ENCODE measurements around the gene CAMK2A. TPM values are rescaled to one million over a fixed set of nuclear protein-coding genes. Genes with fewer than 3 reads are reported as not detected.

The CAMK2A gene
- polyA plus RNA-seq, 1 of the 3 experiments (the other 2 are of a cell fraction): 0.10 TPM

GRCh38 chr5:150183436-150183835, 106.1 kb downstream of the CAMK2A start:
- no peaks in the 10 kb centered on the region for H3F3A ChIP-seq (replicated peaks; ENCODE audit: insufficient read depth)
- no peaks in the 10 kb centered on the region for H4K20me1 ChIP-seq (ENCODE audit: insufficient read depth)
- peaks cover 0 to 2% of the 10 kb centered on the region in 2 experiments; a peak in 1 of 4 replicates for H3K4me1 ChIP-seq (ENCODE audit: control insufficient read depth in 1 of 2, insufficient read depth in 2 of 2, low read depth in 1 of 2, low read length in 1 of 2)
- no peak overlapping the region for H3K4me2 ChIP-seq
- 83% methylated on average over 9 of the region's 12 CpGs for WGBS (ENCODE audit: low lambda C conversion rate)
- no peak for TF ChIP-seq RFX5 (IDR thresholded peaks at IDR 0.05; ENCODE audit: low read length)
- TF ChIP-seq YY1 (IDR thresholded peaks at IDR 0.05; ENCODE audit: low read depth): no peak
- no peak for TF ChIP-seq USF2 (IDR thresholded peaks at IDR 0.05; ENCODE audit: borderline replicate concordance, low read depth, low read length)
- H3K36me3 ChIP-seq (replicated peaks in 1 of 2; ENCODE audit: control insufficient read depth in 1 of 2, insufficient read depth in 2 of 2, low read length in 1 of 2): no peaks in the 10 kb centered on the region
- no peak overlapping the region for H3K4me3 ChIP-seq (ENCODE audit: low read depth in 2 of 2, low read length in 1 of 2)
- H3K27me3 ChIP-seq (ENCODE audit: insufficient read depth): no peaks in the 10 kb centered on the region
- ChIA-PET CTCF (no interaction called here), POLR2A (no interaction called here)
- no peak overlapping the region for H3K9ac ChIP-seq
- no peaks in the 10 kb centered on the region for H3K9me3 ChIP-seq
- no peaks in the 10 kb centered on the region for H3K79me2 ChIP-seq (ENCODE audit: insufficient read depth)
- H2AFZ ChIP-seq (ENCODE audit: low read depth): no peak overlapping the region
- H3K27ac ChIP-seq (ENCODE audit: low read depth in 2 of 2, low read length in 1 of 2): no peak overlapping the region
- no peak for DNase-seq
- no peaks in the 10 kb centered on the region for H3K9me2 ChIP-seq

- ChIA-PET POLR2A (no interaction called here), CTCF (interaction anchor here (1.0 to 3.7 kb wide), 4 partner anchors 8 to 167 kb away, joined by 3 to 13 read pairs (median 6); no protein-coding TSS in a partner anchor)
- Histone ChIP-seq H3K27ac (ENCODE audit: low read depth in 2 of 2, low read length in 1 of 2) (no peak overlapping the region), H3K27me3 (ENCODE audit: insufficient read depth) (no peaks in the 10 kb centered on the region), H3K4me2 (no peak overlapping the region), H2AFZ (ENCODE audit: low read depth) (no peak overlapping the region), H3K9me2 (no peaks in the 10 kb centered on the region), H3K9ac (no peak overlapping the region), H3K4me3 (ENCODE audit: low read depth in 2 of 2, low read length in 1 of 2) (no peak overlapping the region), H3K4me1 (ENCODE audit: control insufficient read depth in 1 of 2, insufficient read depth in 2 of 2, low read depth in 1 of 2, low read length in 1 of 2) (peaks cover 0 to 2% of the 10 kb centered on the region in 2 experiments; a peak in 1 of 4 replicates), H3K9me3 (no peaks in the 10 kb centered on the region), H3K79me2 (ENCODE audit: insufficient read depth) (no peaks in the 10 kb centered on the region), H4K20me1 (ENCODE audit: insufficient read depth) (no peaks in the 10 kb centered on the region), H3F3A (replicated peaks; ENCODE audit: insufficient read depth) (no peaks in the 10 kb centered on the region), H3K36me3 (replicated peaks in 1 of 2; ENCODE audit: control insufficient read depth in 1 of 2, insufficient read depth in 2 of 2, low read length in 1 of 2) (no peaks in the 10 kb centered on the region)
- WGBS (ENCODE audit: low lambda C conversion rate): 83% methylated on average over 10 of the region's 10 CpGs
- DNase-seq: no peak
- no peak for TF ChIP-seq NFIC (IDR thresholded peaks at IDR 0.05; ENCODE audit: borderline replicate concordance)
- no peak for TF ChIP-seq TAF1 (IDR thresholded peaks at IDR 0.05; ENCODE audit: borderline replicate concordance, low read depth, low read length)
- TF ChIP-seq GATA2 (CRISPR knock-in tag; IDR thresholded peaks at IDR 0.05): no peak
- TF ChIP-seq MEF2A (IDR thresholded peaks at IDR 0.05; ENCODE audit: borderline replicate concordance, low read depth): no peak
- TF ChIP-seq IRF3 (IDR thresholded peaks at IDR 0.05; ENCODE audit: low read depth, low read length): no peak
- no peak for TF ChIP-seq RCOR1 (IDR thresholded peaks at IDR 0.05; ENCODE audit: low read length)
- TF ChIP-seq FOXJ3 (CRISPR knock-in tag; IDR thresholded peaks at IDR 0.05): no peak
- no peak for TF ChIP-seq EP300 (IDR thresholded peaks at IDR 0.05; ENCODE audit: borderline replicate concordance in 1 of 2, low read depth in 1 of 2, low read length in 1 of 2)
- TF ChIP-seq SIN3A (IDR thresholded peaks at IDR 0.05; ENCODE audit: borderline replicate concordance, low read depth, low read length): no peak
- no peak for TF ChIP-seq EZH2phosphoT487 (IDR thresholded peaks at IDR 0.05; ENCODE audit: borderline replicate concordance, low read depth)
- TF ChIP-seq RXRA (IDR thresholded peaks at IDR 0.05; ENCODE audit: borderline replicate concordance, low read depth): no peak
- TF ChIP-seq PBX3 (IDR thresholded peaks at IDR 0.05): no peak
- TF ChIP-seq FOXM1 (IDR thresholded peaks at IDR 0.05; ENCODE audit: low read depth): no peak
- TF ChIP-seq ELF1 (IDR thresholded peaks at IDR 0.05): no peak
- no peak for TF ChIP-seq TEAD4 (IDR thresholded peaks at IDR 0.05; ENCODE audit: borderline replicate concordance, insufficient read depth)
- TF ChIP-seq NRF1 (IDR thresholded peaks at IDR 0.05; ENCODE audit: low read depth, low read length): no peak
Measured at GRCh38 chr5:150182774-150183173, 106.8 kb downstream of the CAMK2A start.
